Measurements from ENCODE around the gene LSP1. TPM values are rescaled to one million over a fixed set of nuclear protein-coding genes. Genes with fewer than 3 reads are reported as not detected.

LSP1 gene
- total and polyA plus RNA-seq, 8 donors, result 2.4 to 26.8 (median 9.9) TPM

- no peaks in the 10 kb centered on the region for H3K4me1 ChIP-seq
- no peaks in the 10 kb centered on the region for H3K27me3 ChIP-seq
- no peak overlapping the region for H3K27ac ChIP-seq
- DNase-seq (peak in 3 of 6 donors; percentile 38 to 72 (median 71)), FAIRE-seq (no peak), ATAC-seq (peak in 3 of 4 donors; percentile 41 to 72 (median 70))
- no peaks in the 10 kb centered on the region for H3K36me3 ChIP-seq
- no peaks in the 10 kb centered on the region for H3K9me3 ChIP-seq
- intact Hi-C loops (cut with DNase I), result no loop called here
- WGBS, 2 donors, result 57 to 61% methylated on average over 33 to 34 of the region's 34 CpGs
- peak in 3 of 4 donors; percentile 25 to 61 (median 45) for TF ChIP-seq CTCF (IDR thresholded peaks at IDR 0.05)
- no peak overlapping the region for H3K4me3 ChIP-seq
Measured at GRCh38 chr11:1917523-1918435, 64.9 kb downstream of the LSP1 start.

- 69 to 75% methylated on average over 24 to 29 of the region's 29 CpGs for WGBS, 2 donors
- H3K27ac ChIP-seq, result no peak overlapping the region
- H3K4me1 ChIP-seq, result no peaks in the 10 kb centered on the region
- peak in 3 of 4 donors; percentile 11 to 29 (median 22) for ATAC-seq
- H3K36me3 ChIP-seq, result no peaks in the 10 kb centered on the region
- H3K9me3 ChIP-seq, result no peaks in the 10 kb centered on the region
- intact Hi-C loops (cut with DNase I), result no loop called here
- no peak overlapping the region for H3K4me3 ChIP-seq
- FAIRE-seq, result no peak
- no peaks in the 10 kb centered on the region for H3K27me3 ChIP-seq
- DNase-seq, result peak in 3 of 6 donors; percentile 35 to 58 (median 53)
- no peak for TF ChIP-seq CTCF (IDR thresholded peaks at IDR 0.05)
Measured at GRCh38 chr11:1918436-1919315, 65.8 kb downstream of the LSP1 start.

GRCh38 chr11:1919391-1920127 lies 66.7 kb downstream of the LSP1 start, which contains the start of gene TNNT3:
Gene TNNT3 (plus strand): TSS chr11:1919703. CDS start chr11:1922875, 3,172 bp downstream.
- peak in 1 of 6 donors; percentile 73 for DNase-seq
- H3K27ac ChIP-seq, result no peak within 1 kb of the TSS

More at GRCh38 chr11:1919391-1920127, 66.7 kb downstream of the LSP1 start, which contains the start of gene TNNT3:
- TF ChIP-seq CTCF (IDR thresholded peaks at IDR 0.05), result no peak
- Histone ChIP-seq H3K9me3 (no peaks in the 10 kb centered on the region), H3K27me3 (no peaks in the 10 kb centered on the region), H3K4me1 (no peaks in the 10 kb centered on the region), H3K36me3 (no peaks in the 10 kb centered on the region), H3K4me3 (no peak within 1 kb of the TSS)
- 72 to 78% methylated on average over 24 to 31 of the region's 31 CpGs for WGBS, 2 donors
- ATAC-seq (no peak), FAIRE-seq (no peak)
- intact Hi-C loops (cut with DNase I), result loop anchor here in 1 of 3 donors (10.0 kb wide), 2 partner anchors 225 kb away; partner anchors contain the start of gene KRTAP5-6
